Mesendoderm (in vitro differentiated cells): ENCODE data around the gene C22orf23.
A peak's percentile ranks its signal among the peaks of the same experiment; 100 is the strongest.

Experiments used
- DNase-seq: peaks from one replicate; pipeline ENCODE4 v3.0.0; 2013
- H2AK5ac ChIP-seq: 2 replicates; pipeline ENCODE4 v1.6.1; 2013; ENCODE audit warnings: low read length, inconsistent platforms
- H2BK120ac ChIP-seq: 2 replicates; pipeline ENCODE4 v1.6.1; 2013; ENCODE audit warnings: low read depth, mild to moderate bottlenecking, low read length, moderate library complexity, mixed read lengths
- H2BK15ac ChIP-seq: replicated peaks from 2 replicates; pipeline ENCODE4 v1.6.1; 2013; ENCODE audit warnings: low read depth, mild to moderate bottlenecking, moderate library complexity
- H2BK5ac ChIP-seq: 2 replicates; pipeline ENCODE4 v1.6.1; 2013; ENCODE audit warnings: low read length, inconsistent platforms
- H3K18ac ChIP-seq: 2 replicates; pipeline ENCODE4 v1.6.1; 2013; ENCODE audit warnings: mild to moderate bottlenecking, low read length, mixed read lengths
- H3K23ac ChIP-seq: one replicate; pipeline ENCODE4 v1.6.1; 2013; ENCODE audit warnings: low read length
- H3K27ac ChIP-seq: 2 replicates; pipeline ENCODE4 v1.5.1; 2013; ENCODE audit warnings: low read depth, mild to moderate bottlenecking, inconsistent platforms, low read length, moderate library complexity
- H3K27me3 ChIP-seq: 2 replicates; pipeline ENCODE4 v1.6.1; 2013; ENCODE audit warnings: low read length, control low read depth, mild to moderate bottlenecking, inconsistent platforms; ENCODE audit not compliant: insufficient read depth, poor library complexity
- H3K36me3 ChIP-seq: 2 replicates; pipeline ENCODE4 v1.6.1; 2013; ENCODE audit warnings: low read length, inconsistent platforms; ENCODE audit not compliant: control insufficient read depth, insufficient read depth
- H3K4ac ChIP-seq: one replicate; pipeline ENCODE4 v1.6.1; 2013; ENCODE audit warnings: low read depth, mild to moderate bottlenecking, low read length, moderate library complexity
- H3K4me1 ChIP-seq: 2 replicates; pipeline ENCODE4 v1.6.1; 2013; ENCODE audit warnings: low read depth, low read length, inconsistent platforms; ENCODE audit not compliant: control insufficient read depth
- H3K4me2 ChIP-seq: 2 replicates; pipeline ENCODE4 v1.6.1; 2013; ENCODE audit warnings: low read length
- H3K4me3 ChIP-seq: 2 replicates; pipeline ENCODE4 v1.5.1; 2013; ENCODE audit warnings: mild to moderate bottlenecking, low read length
- H3K56ac ChIP-seq: one replicate; pipeline ENCODE4 v1.6.1; 2013; ENCODE audit warnings: low read length
- H3K79me1 ChIP-seq: 2 replicates; pipeline ENCODE4 v1.6.1; 2013; ENCODE audit warnings: low read length, inconsistent platforms
- H3K79me2 ChIP-seq: 2 replicates; pipeline ENCODE4 v1.6.1; 2013; ENCODE audit warnings: mild to moderate bottlenecking, low read length; ENCODE audit not compliant: control insufficient read depth, insufficient read depth
- H3K9ac ChIP-seq: 2 replicates; pipeline ENCODE4 v1.6.1; 2013; ENCODE audit warnings: low read length, inconsistent platforms
- H4K5ac ChIP-seq: one replicate; pipeline ENCODE4 v1.6.1; 2013; ENCODE audit warnings: low read length
- H4K8ac ChIP-seq: one replicate; pipeline ENCODE4 v1.6.1; 2013; ENCODE audit warnings: low read depth, mild to moderate bottlenecking, control low read depth, low read length, moderate library complexity
- WGBS: extraction: QIAGEN DNeasy Blood & Tissue Kit; methylation state at CpG from one replicate; pipeline ENCODE4 v1.1.7; 2013; ENCODE audit warnings: low lambda C conversion rate, missing lambda C conversion rate; ENCODE audit not compliant: insufficient coverage; ENCODE audit errors: extremely low coverage; 5-methylcytosine and 5-hydroxymethylcytosine counted together

Gene C22orf23

GRCh38 chr22:37943825-37944198, 9.6 kb downstream of the C22orf23 start:
- Histone ChIP-seq H3K18ac (no peak overlapping the region), H2BK120ac (no peak overlapping the region), H4K8ac (no peak overlapping the region), H3K4me1 (no peaks in the 10 kb centered on the region), H2BK5ac (no peak overlapping the region), H3K79me2 (no peaks in the 10 kb centered on the region), H3K4me2 (no peak overlapping the region), H3K36me3 (peaks cover 4% of the 10 kb centered on the region), H3K4ac (no peak overlapping the region), H3K9ac (no peak overlapping the region), H3K27me3 (no peaks in the 10 kb centered on the region), H2AK5ac (no peak overlapping the region), H3K27ac (no peak overlapping the region), H3K23ac (no peak overlapping the region), H4K5ac (no peak overlapping the region), H3K79me1 (no peaks in the 10 kb centered on the region), H2BK15ac (no peak overlapping the region), H3K4me3 (no peak overlapping the region), H3K56ac (no peak overlapping the region)
- no peak for DNase-seq
- WGBS: no CpG with 5 or more reads among the region's 7 CpGs

- H4K5ac ChIP-seq: no peak overlapping the region
- H3K4ac ChIP-seq: no peak overlapping the region
- H3K4me2 ChIP-seq: no peak overlapping the region
- no peaks in the 10 kb centered on the region for H3K79me1 ChIP-seq
- no peak overlapping the region for H3K23ac ChIP-seq
- no peak overlapping the region for H3K18ac ChIP-seq
- no peak for DNase-seq
- no peak overlapping the region for H2BK5ac ChIP-seq
- H3K79me2 ChIP-seq: no peaks in the 10 kb centered on the region
- no peak overlapping the region for H3K9ac ChIP-seq
- no peaks in the 10 kb centered on the region for H3K27me3 ChIP-seq
- H4K8ac ChIP-seq: no peak overlapping the region
- no peak overlapping the region for H3K56ac ChIP-seq
- no peak overlapping the region for H3K27ac ChIP-seq
- H3K36me3 ChIP-seq: peaks cover 4% of the 10 kb centered on the region
- H2BK15ac ChIP-seq: no peak overlapping the region
- no peaks in the 10 kb centered on the region for H3K4me1 ChIP-seq
- H3K4me3 ChIP-seq: no peak overlapping the region
- WGBS: no CpG with 5 or more reads among the region's 12 CpGs
- no peak overlapping the region for H2AK5ac ChIP-seq
- H2BK120ac ChIP-seq: no peak overlapping the region
Measured at GRCh38 chr22:37943136-37943824, 10.1 kb downstream of the C22orf23 start.

GRCh38 chr22:37942133-37942532, 11.3 kb downstream of the C22orf23 start:
- H3K9ac ChIP-seq: no peak overlapping the region
- no peak overlapping the region for H2BK120ac ChIP-seq
- H3K79me2 ChIP-seq: no peaks in the 10 kb centered on the region
- no peak overlapping the region for H3K18ac ChIP-seq
- WGBS: no CpG with 5 or more reads among the region's 8 CpGs
- peaks cover 7% of the 10 kb centered on the region for H3K36me3 ChIP-seq
- no peak overlapping the region for H3K56ac ChIP-seq
- H3K4me3 ChIP-seq: no peak overlapping the region
- no peak overlapping the region for H2BK5ac ChIP-seq
- no peak overlapping the region for H4K8ac ChIP-seq
- H3K27me3 ChIP-seq: no peaks in the 10 kb centered on the region
- H3K27ac ChIP-seq: no peak overlapping the region
- H4K5ac ChIP-seq: no peak overlapping the region
- H3K79me1 ChIP-seq: no peaks in the 10 kb centered on the region
- H3K23ac ChIP-seq: no peak overlapping the region
- no peak overlapping the region for H3K4me2 ChIP-seq
- no peak overlapping the region for H2AK5ac ChIP-seq
- DNase-seq: no peak
- H2BK15ac ChIP-seq: no peak overlapping the region
- no peak overlapping the region for H3K4ac ChIP-seq
- no peaks in the 10 kb centered on the region for H3K4me1 ChIP-seq

DNA sequence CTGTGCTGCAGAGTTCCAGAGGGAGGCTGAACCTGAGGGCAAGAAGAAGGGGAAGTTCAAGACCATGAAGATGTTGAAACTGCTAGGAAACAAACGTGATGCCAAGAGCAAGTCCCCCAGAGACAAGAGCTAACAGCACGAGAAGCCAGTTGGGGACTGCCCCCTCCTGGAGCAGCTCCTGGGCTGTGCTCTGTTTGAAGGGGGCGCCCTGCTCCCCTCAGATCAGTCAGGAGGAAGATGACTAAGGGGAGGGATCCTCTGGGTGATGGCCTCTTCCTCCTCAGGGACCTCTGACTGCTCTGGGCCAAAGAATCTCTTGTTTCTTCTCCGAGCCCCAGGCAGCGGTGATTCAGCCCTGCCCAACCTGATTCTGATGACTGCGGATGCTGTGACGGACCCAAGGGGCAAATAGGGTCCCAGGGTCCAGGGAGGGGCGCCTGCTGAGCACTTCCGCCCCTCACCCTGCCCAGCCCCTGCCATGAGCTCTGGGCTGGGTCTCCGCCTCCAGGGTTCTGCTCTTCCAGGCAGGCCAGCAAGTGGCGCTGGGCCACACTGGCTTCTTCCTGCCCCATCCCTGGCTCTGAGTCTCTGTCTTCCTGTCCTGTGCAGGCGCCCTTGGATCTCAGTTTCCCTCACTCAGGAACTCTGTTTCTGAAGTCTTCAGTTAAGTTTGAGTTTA, 12.6 kb downstream of the C22orf23 start:
- WGBS: no CpG with 5 or more reads among the region's 12 CpGs
- H3K36me3 ChIP-seq: peaks cover 7% of the 10 kb centered on the region
- H3K4me3 ChIP-seq: no peak overlapping the region
- H4K8ac ChIP-seq: no peak overlapping the region
- H3K23ac ChIP-seq: no peak overlapping the region
- no peak overlapping the region for H3K4me2 ChIP-seq
- no peak overlapping the region for H3K18ac ChIP-seq
- H2BK5ac ChIP-seq: no peak overlapping the region
- no peaks in the 10 kb centered on the region for H3K79me2 ChIP-seq
- no peak overlapping the region for H3K4ac ChIP-seq
- H2BK120ac ChIP-seq: no peak overlapping the region
- H2AK5ac ChIP-seq: no peak overlapping the region
- H3K27me3 ChIP-seq: no peaks in the 10 kb centered on the region
- no peak overlapping the region for H4K5ac ChIP-seq
- H3K4me1 ChIP-seq: no peaks in the 10 kb centered on the region
- H3K27ac ChIP-seq: no peak overlapping the region
- H3K56ac ChIP-seq: no peak overlapping the region
- DNase-seq: no peak
- H3K79me1 ChIP-seq: no peaks in the 10 kb centered on the region
- no peak overlapping the region for H2BK15ac ChIP-seq
- no peak overlapping the region for H3K9ac ChIP-seq

DNA sequence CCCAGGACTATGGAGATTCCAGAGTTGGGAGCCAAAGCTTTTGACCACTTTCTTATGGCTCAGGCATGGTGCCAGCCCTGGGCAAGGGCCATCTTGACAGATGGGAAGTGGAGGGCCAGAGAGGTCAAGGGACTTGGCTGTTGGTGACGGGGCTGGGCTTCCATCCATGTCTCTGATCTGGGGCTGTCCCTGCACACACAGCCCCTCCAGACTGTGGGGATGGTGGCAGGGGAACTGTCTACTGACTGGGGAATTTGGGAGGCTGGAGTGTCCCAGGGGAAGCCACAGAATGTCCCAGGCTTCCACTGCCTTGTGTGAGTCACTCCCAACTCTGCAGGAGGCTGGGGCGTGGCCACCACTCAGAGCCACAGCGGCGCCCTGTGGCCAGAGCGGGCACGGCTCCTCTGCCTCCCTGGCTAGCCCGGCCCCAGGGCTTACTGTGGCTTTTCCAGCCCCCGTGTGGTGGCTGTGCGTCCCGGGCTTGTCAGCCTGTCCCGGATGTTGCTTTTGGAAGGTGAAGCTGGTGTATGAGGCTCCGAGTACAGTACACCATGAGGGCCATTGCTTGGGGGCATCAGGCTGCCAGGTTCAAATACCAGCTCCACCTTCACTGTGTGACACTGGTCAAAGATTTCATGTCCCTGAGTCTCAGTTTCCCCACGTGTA, 19.6 kb downstream of the C22orf23 start:
- Histone ChIP-seq H3K79me2 (no peaks in the 10 kb centered on the region), H3K79me1 (no peaks in the 10 kb centered on the region), H3K4me2 (no peak overlapping the region), H3K4me3 (no peak overlapping the region), H3K9ac (peak overlapping the region; percentile 32), H2BK5ac (no peak overlapping the region), H2BK15ac (no peak overlapping the region), H3K18ac (no peak overlapping the region), H3K4ac (no peak overlapping the region), H3K4me1 (no peaks in the 10 kb centered on the region), H2BK120ac (no peak overlapping the region), H4K8ac (no peak overlapping the region), H4K5ac (no peak overlapping the region), H3K56ac (peak overlapping the region; percentile 19), H2AK5ac (no peak overlapping the region), H3K36me3 (peaks cover 7% of the 10 kb centered on the region), H3K27me3 (no peaks in the 10 kb centered on the region), H3K27ac (no peak overlapping the region), H3K23ac (no peak overlapping the region)
- DNase-seq: peak; percentile 97
- WGBS: no CpG with 5 or more reads among the region's 13 CpGs
